ENCODE data around the gene BAG5. TPM values are rescaled to one million over a fixed set of nuclear protein-coding genes. Genes with fewer than 3 reads are reported as not detected.
"Not testable (repeated sequence)": the region's sequence is repeated elsewhere in the genome, so short reads cannot be mapped to it uniquely, and the experiment has no call there.

The BAG5 gene, protein sequence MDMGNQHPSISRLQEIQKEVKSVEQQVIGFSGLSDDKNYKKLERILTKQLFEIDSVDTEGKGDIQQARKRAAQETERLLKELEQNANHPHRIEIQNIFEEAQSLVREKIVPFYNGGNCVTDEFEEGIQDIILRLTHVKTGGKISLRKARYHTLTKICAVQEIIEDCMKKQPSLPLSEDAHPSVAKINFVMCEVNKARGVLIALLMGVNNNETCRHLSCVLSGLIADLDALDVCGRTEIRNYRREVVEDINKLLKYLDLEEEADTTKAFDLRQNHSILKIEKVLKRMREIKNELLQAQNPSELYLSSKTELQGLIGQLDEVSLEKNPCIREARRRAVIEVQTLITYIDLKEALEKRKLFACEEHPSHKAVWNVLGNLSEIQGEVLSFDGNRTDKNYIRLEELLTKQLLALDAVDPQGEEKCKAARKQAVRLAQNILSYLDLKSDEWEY
- total RNA-seq (10 to 100 TPM; 22.7 to 26.3 TPM), polyA plus RNA-seq (ENCODE audit: insufficient read length in 6 of 6) (10 to 100 TPM; 23.5 to 32.1 (median 26.2) TPM)
- long read RNA-seq, donor 1, full-length matches to known transcripts: 7 of 107 reads
- long read RNA-seq, donor 1, partial matches to known transcripts: 19 of 107 reads
- long read RNA-seq, donor 1, other reads (novel, unspliced or antisense): 81 of 107 reads
- long read RNA-seq, donor 2, full-length matches to known transcripts: 15 of 15 reads
- long read RNA-seq, donor 2, partial matches to known transcripts: 0 of 15 reads
- long read RNA-seq, donor 2, other reads (novel, unspliced or antisense): 0 of 15 reads
- long read RNA-seq, donor 3, full-length matches to known transcripts: 6 of 6 reads
- long read RNA-seq, donor 3, partial matches to known transcripts: 0 of 6 reads
- long read RNA-seq, donor 3, other reads (novel, unspliced or antisense): 0 of 6 reads
- long read RNA-seq, donor 4, full-length matches to known transcripts: 4 of 4 reads
- long read RNA-seq, donor 4, partial matches to known transcripts: 0 of 4 reads
- long read RNA-seq, donor 4, other reads (novel, unspliced or antisense): 0 of 4 reads
- long read RNA-seq, donor 5, full-length matches to known transcripts: 4 of 4 reads
- long read RNA-seq, donor 5, partial matches to known transcripts: 0 of 4 reads
- long read RNA-seq, donor 5, other reads (novel, unspliced or antisense): 0 of 4 reads
- long read RNA-seq, donor 6, full-length matches to known transcripts: 4 of 4 reads
- long read RNA-seq, donor 6, partial matches to known transcripts: 0 of 4 reads
- long read RNA-seq, donor 6, other reads (novel, unspliced or antisense): 0 of 4 reads
- long read RNA-seq, donor 7, full-length matches to known transcripts: 2 of 2 reads
- long read RNA-seq, donor 7, partial matches to known transcripts: 0 of 2 reads
- long read RNA-seq, donor 7, other reads (novel, unspliced or antisense): 0 of 2 reads
- long read RNA-seq, donor 8, full-length matches to known transcripts: 6 of 6 reads
- long read RNA-seq, donor 8, partial matches to known transcripts: 0 of 6 reads
- long read RNA-seq, donor 8, other reads (novel, unspliced or antisense): 0 of 6 reads
- long read RNA-seq, donor 9, full-length matches to known transcripts: 1 of 1 reads
- long read RNA-seq, donor 9, partial matches to known transcripts: 0 of 1 reads
- long read RNA-seq, donor 9, other reads (novel, unspliced or antisense): 0 of 1 reads
- long read RNA-seq, donor 10, full-length matches to known transcripts: 4 of 4 reads
- long read RNA-seq, donor 10, partial matches to known transcripts: 0 of 4 reads
- long read RNA-seq, donor 10, other reads (novel, unspliced or antisense): 0 of 4 reads
- long read RNA-seq, donor 11: 0 reads
- long read RNA-seq, donor 12, full-length matches to known transcripts: 15 of 15 reads
- long read RNA-seq, donor 12, partial matches to known transcripts: 0 of 15 reads
- long read RNA-seq, donor 12, other reads (novel, unspliced or antisense): 0 of 15 reads

DNA sequence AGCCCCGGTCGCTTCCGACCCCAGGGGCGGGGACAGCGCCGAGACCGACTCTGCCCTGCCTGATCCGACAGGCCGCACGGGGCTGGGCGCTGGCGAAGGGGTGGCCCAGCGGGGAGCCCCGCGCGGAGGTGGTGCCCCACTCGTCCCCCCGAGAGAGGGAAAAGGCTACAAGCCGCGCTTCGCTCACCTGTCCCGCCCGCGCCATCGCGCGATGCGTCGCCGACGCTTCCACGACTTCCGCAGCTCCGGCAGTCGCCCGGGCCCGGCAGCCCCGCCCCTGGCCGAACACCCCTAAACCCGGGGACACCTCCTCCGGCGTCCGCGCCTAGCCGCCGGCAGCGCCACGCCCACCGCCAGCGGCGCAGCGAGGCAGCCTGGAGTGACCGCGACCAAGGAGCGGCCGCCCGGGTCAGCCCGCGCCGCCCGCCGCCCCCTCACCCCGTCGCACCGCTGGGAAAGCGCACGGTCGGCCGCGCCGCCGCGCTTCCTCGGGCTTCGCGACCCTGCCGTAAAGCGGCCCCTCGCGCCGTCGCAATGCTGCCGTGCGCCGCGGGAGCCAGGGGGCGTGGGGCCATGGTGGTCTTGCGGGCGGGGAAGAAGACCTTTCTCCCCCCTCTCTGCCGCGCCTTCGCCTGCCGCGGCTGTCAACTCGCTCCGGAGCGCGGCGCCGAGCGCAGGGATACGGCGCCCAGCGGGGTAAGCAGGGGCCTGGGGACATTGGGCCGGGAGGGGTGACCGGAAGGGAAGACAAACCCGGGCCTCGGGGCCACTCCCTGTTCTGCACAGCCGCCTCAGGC lies at the start of gene BAG5, which contains the start of gene COA8:
TSS of gene BAG5 (minus strand) at position 229 of the 797 bp plus-strand sequence. CDS start 1,493 bp downstream, outside the sequence.
TSS of gene COA8 (plus strand) at position 532 of the 797 bp plus-strand sequence. CDS start at position 574, 42 bp downstream.
- ATAC-seq: peak; percentile 86
- Histone ChIP-seq H3K27ac (peak within 1 kb of the TSS; percentile 93 to 97), H3K36me3 (peaks cover 0 to 26% of the 10 kb centered on the region in 2 donors), H3K4me1 (peaks cover 17 to 74% of the 10 kb centered on the region in 2 donors), H3K4me3 (peak within 1 kb of the TSS; percentile 81 to 99), H3K9me3 (no peaks in the 10 kb centered on the region), H3K27me3 (no peaks in the 10 kb centered on the region)
- no peak for TF ChIP-seq CTCF (IDR thresholded peaks at IDR 0.05)
- intact Hi-C loops (cut with DNase I): no loop called here
- peak; percentile 87 to 97 (median 90) for DNase-seq

DNA sequence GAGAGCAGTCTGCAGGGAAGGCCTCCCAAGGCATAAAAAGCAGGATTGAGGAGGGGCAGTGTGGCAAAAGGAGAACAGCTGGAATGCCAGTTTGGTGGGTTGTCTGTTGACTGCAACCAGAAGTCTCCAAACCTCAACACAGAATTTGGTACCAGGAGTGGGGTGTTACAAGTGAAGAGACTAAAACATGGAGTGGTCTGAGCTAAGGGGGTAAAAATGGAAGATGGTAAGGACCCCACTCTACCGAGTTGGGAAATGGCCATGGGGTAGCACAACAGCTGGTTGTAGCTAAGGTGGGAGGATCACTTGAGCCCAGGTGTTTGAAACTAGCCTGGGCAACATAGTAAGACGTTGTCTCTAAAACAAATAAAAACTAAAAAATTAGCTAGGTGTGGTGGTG lies 48.8 kb upstream of the BAG5 start:
- H3K9me3 ChIP-seq: peaks cover 5 to 16% of the 10 kb centered on the region in 2 donors
- no peak for ATAC-seq

DNA sequence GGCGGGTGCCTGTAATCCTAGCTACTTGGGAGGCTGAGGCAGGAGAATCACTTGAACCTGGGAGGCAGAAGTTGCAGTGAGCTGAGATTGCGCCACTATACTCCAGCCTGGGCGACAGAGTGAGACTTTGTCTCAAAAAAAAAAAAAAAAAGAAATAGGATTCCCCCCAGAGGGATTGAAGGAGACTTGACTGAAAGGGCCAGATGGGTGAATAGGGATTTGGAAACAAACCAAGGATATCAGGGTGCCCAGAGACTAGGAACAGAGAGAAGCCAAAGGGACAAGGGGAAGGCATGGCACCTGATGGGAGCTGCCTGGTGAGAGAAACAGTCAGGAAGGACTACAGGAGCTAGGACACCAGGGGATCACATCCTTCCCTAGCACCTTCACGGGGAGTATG lies 46.6 kb upstream of the BAG5 start:
- H3K27ac ChIP-seq; H3K36me3 ChIP-seq; ATAC-seq; H3K4me3 ChIP-seq; DNase-seq; intact Hi-C loops (cut with DNase I): not testable (repeated sequence)
- H3K4me1 ChIP-seq: peaks cover 9 to 21% of the 10 kb centered on the region in 2 donors
- peaks cover 5 to 16% of the 10 kb centered on the region in 2 donors for H3K9me3 ChIP-seq
- H3K27me3 ChIP-seq: peaks cover 0 to 24% of the 10 kb centered on the region in 2 donors

More for the DNA sequence above, 48.8 kb upstream of the BAG5 start:
- Histone ChIP-seq H3K27ac (no peak overlapping the region), H3K36me3 (no peaks in the 10 kb centered on the region), H3K27me3 (peaks cover 0 to 24% of the 10 kb centered on the region in 2 donors), H3K4me3 (no peak overlapping the region), H3K4me1 (peaks cover 9 to 21% of the 10 kb centered on the region in 2 donors)
- no peak for TF ChIP-seq CTCF (IDR thresholded peaks at IDR 0.05)
- intact Hi-C loops (cut with DNase I): no loop called here
- DNase-seq: no peak

GRCh38 chr14:103607822-103608221 lies 45.4 kb upstream of the BAG5 start:
- H3K9me3 ChIP-seq: peaks cover 5 to 16% of the 10 kb centered on the region in 2 donors

More at GRCh38 chr14:103607822-103608221, 45.4 kb upstream of the BAG5 start:
- DNase-seq: no peak
- H3K4me1 ChIP-seq: peaks cover 9 to 21% of the 10 kb centered on the region in 2 donors
- peaks cover 0 to 24% of the 10 kb centered on the region in 2 donors for H3K27me3 ChIP-seq
- H3K36me3 ChIP-seq: no peaks in the 10 kb centered on the region
- peak overlapping the region in 1 of 2 donors; percentile 19 for H3K4me3 ChIP-seq
- TF ChIP-seq CTCF (IDR thresholded peaks at IDR 0.05): no peak
- no peak for ATAC-seq
- H3K27ac ChIP-seq: no peak overlapping the region
- intact Hi-C loops (cut with DNase I): no loop called here
